Measurements from ENCODE around the gene NCOA5.

NCOA5 gene

GRCh38 chr20:46023999-46024398, 65.8 kb downstream of the NCOA5 start:
- H3K9me3 Mint-ChIP-seq: no peaks in the 10 kb centered on the region
- H3K4me3 Mint-ChIP-seq: no peak overlapping the region
- H3K27ac Mint-ChIP-seq: no peak overlapping the region
- no peak for DNase-seq (ENCODE audit: low spot score)
- H3K27me3 Mint-ChIP-seq (ENCODE audit: low read depth): peaks cover 38% of the 10 kb centered on the region
- no peaks in the 10 kb centered on the region for H3K36me3 Mint-ChIP-seq (ENCODE audit: low read depth)
- peaks cover 17% of the 10 kb centered on the region for H3K4me1 Mint-ChIP-seq (ENCODE audit: low read depth)

DNA sequence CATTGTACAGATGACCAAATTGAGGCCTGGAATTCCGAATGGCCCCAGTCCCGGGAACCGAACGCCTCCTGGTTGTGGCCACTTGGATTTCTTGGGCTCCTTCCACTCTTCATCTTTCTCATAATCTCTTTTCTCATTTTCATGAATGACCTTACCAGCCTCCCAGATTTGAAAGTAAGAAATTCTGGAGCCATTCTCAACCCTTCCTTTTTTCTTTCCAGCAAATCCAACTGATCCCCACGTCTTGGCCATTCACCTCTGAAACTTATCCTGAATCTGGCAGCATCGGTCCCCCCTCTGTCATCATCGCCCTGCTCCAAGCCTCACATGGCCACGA, 66.6 kb downstream of the NCOA5 start:
- Mint-ChIP-seq H3K9me3 (no peaks in the 10 kb centered on the region), H3K27me3 (ENCODE audit: low read depth) (peaks cover 43% of the 10 kb centered on the region), H3K27ac (no peak overlapping the region), H3K4me3 (peak overlapping the region; percentile 42), H3K4me1 (ENCODE audit: low read depth) (peaks cover 17% of the 10 kb centered on the region), H3K36me3 (ENCODE audit: low read depth) (no peaks in the 10 kb centered on the region)
- DNase-seq (ENCODE audit: low spot score): no peak

- peaks cover 17% of the 10 kb centered on the region for H3K4me1 Mint-ChIP-seq (ENCODE audit: low read depth)
- H3K36me3 Mint-ChIP-seq (ENCODE audit: low read depth): no peaks in the 10 kb centered on the region
- DNase-seq (ENCODE audit: low spot score): peak; percentile 61
- H3K4me3 Mint-ChIP-seq: peak overlapping the region; percentile 75
- no peaks in the 10 kb centered on the region for H3K9me3 Mint-ChIP-seq
- peaks cover 44% of the 10 kb centered on the region for H3K27me3 Mint-ChIP-seq (ENCODE audit: low read depth)
- no peak overlapping the region for H3K27ac Mint-ChIP-seq
These were observed 67.2 kb downstream of the NCOA5 start for GRCh38 chr20:46022411-46023147.

GRCh38 chr20:46021361-46022359, 68.1 kb downstream of the NCOA5 start:
- no peak for DNase-seq (ENCODE audit: low spot score)
- Mint-ChIP-seq H3K4me1 (ENCODE audit: low read depth) (peaks cover 19% of the 10 kb centered on the region), H3K27me3 (ENCODE audit: low read depth) (peaks cover 47% of the 10 kb centered on the region), H3K4me3 (peak overlapping the region; percentile 75), H3K9me3 (no peaks in the 10 kb centered on the region), H3K36me3 (ENCODE audit: low read depth) (no peaks in the 10 kb centered on the region), H3K27ac (no peak overlapping the region)

GRCh38 chr20:46020555-46020954, 69.2 kb downstream of the NCOA5 start:
- peak overlapping the region; percentile 10 for H3K4me3 Mint-ChIP-seq
- H3K27ac Mint-ChIP-seq: no peak overlapping the region

GRCh38 chr20:46018611-46019010, 71.2 kb downstream of the NCOA5 start:
- Mint-ChIP-seq H3K9me3 (no peaks in the 10 kb centered on the region), H3K36me3 (ENCODE audit: low read depth) (no peaks in the 10 kb centered on the region), H3K27ac (no peak overlapping the region), H3K4me1 (ENCODE audit: low read depth) (peaks cover 27% of the 10 kb centered on the region), H3K27me3 (ENCODE audit: low read depth) (peaks cover 38% of the 10 kb centered on the region), H3K4me3 (no peak overlapping the region)
- DNase-seq (ENCODE audit: low spot score): no peak

More at GRCh38 chr20:46020555-46020954, 69.2 kb downstream of the NCOA5 start:
- DNase-seq (ENCODE audit: low spot score): no peak
- H3K9me3 Mint-ChIP-seq: no peaks in the 10 kb centered on the region
- H3K4me1 Mint-ChIP-seq (ENCODE audit: low read depth): peaks cover 19% of the 10 kb centered on the region
- H3K36me3 Mint-ChIP-seq (ENCODE audit: low read depth): no peaks in the 10 kb centered on the region
- peaks cover 47% of the 10 kb centered on the region for H3K27me3 Mint-ChIP-seq (ENCODE audit: low read depth)

GRCh38 chr20:46018112-46018511, 71.7 kb downstream of the NCOA5 start:
- peaks cover 25% of the 10 kb centered on the region for H3K4me1 Mint-ChIP-seq (ENCODE audit: low read depth)
- H3K4me3 Mint-ChIP-seq: no peak overlapping the region
- H3K27ac Mint-ChIP-seq: no peak overlapping the region
- peaks cover 33% of the 10 kb centered on the region for H3K27me3 Mint-ChIP-seq (ENCODE audit: low read depth)
- H3K9me3 Mint-ChIP-seq: no peaks in the 10 kb centered on the region
- DNase-seq (ENCODE audit: low spot score): no peak
- no peaks in the 10 kb centered on the region for H3K36me3 Mint-ChIP-seq (ENCODE audit: low read depth)

DNA sequence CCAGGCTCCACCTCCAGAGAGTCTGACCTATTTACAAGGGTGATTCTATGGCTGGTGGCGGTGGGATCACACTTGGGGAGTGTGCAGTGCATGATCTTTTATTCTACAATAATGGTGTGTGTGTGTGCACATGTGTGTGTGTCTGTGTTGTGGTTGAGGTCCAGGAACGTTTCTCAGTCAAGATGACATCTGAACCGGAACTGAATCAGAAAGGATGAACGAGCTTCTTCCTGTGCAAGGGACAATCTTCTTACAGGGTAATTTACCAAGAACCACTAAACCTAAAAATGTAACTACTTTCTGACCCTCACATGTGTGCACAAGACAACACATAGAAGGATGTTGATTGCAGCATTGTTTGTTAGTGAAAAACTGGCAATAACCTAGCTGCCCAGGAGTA, 72.5 kb downstream of the NCOA5 start:
- H3K36me3 Mint-ChIP-seq (ENCODE audit: low read depth): no peaks in the 10 kb centered on the region
- no peak overlapping the region for H3K27ac Mint-ChIP-seq
- no peak overlapping the region for H3K4me3 Mint-ChIP-seq
- H3K27me3 Mint-ChIP-seq (ENCODE audit: low read depth): peaks cover 41% of the 10 kb centered on the region
- DNase-seq (ENCODE audit: low spot score): no peak
- H3K9me3 Mint-ChIP-seq: no peaks in the 10 kb centered on the region
- H3K4me1 Mint-ChIP-seq (ENCODE audit: low read depth): peaks cover 23% of the 10 kb centered on the region

DNA sequence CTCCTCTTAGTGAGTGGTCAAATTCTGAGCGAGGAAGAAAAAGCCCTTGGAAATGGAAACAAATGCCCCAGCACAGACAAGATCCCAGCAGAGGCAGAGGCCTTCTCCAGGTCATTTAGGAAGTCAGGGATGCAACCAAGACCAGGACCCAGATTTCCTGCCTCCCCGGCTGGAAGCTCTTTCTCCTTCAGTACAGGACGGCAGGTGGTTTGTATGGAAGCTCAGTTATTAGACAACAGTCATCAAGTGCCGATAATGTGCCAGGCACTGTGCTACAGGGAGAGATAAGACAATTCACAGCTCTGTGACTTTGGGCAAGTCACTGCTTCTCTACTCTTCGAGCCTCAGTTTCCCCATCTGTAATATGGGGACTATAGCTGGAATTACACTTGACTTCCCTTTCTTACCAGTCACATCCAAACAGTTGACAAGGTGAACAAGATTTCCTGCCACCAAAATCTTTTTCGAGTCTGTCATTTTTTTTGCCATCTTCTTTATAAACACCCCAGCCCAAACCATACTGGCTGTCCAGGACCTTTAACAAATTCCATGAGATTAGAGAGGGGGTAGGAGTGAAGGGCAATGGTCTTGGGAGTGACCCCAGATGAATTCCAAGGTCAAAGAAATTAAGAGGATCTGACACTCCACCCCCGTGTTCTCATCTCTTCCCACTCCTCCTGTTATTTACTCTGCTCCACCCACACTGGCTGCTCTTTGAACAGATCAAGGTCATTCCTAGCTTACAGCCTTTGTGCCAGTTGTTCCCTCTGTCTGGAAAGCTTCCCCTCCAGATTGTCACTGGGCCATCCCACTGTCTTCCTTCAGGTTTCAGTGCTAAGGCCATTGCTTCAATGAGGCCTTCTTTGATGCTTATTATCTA, 75.0 kb downstream of the NCOA5 start:
- Mint-ChIP-seq H3K27ac (no peak overlapping the region), H3K36me3 (ENCODE audit: low read depth) (peaks cover 2% of the 10 kb centered on the region), H3K9me3 (no peaks in the 10 kb centered on the region), H3K4me3 (peak overlapping the region; percentile 36), H3K27me3 (ENCODE audit: low read depth) (peaks cover 47% of the 10 kb centered on the region), H3K4me1 (ENCODE audit: low read depth) (peaks cover 29% of the 10 kb centered on the region)
- no peak for DNase-seq (ENCODE audit: low spot score)

GRCh38 chr20:46013829-46014516, 75.8 kb downstream of the NCOA5 start:
- H3K36me3 Mint-ChIP-seq (ENCODE audit: low read depth): peaks cover 2% of the 10 kb centered on the region
- H3K9me3 Mint-ChIP-seq: no peaks in the 10 kb centered on the region
- H3K4me3 Mint-ChIP-seq: peak overlapping the region; percentile 48
- H3K27me3 Mint-ChIP-seq (ENCODE audit: low read depth): peaks cover 54% of the 10 kb centered on the region
- peaks cover 37% of the 10 kb centered on the region for H3K4me1 Mint-ChIP-seq (ENCODE audit: low read depth)
- peak; percentile 50 for DNase-seq (ENCODE audit: low spot score)
- H3K27ac Mint-ChIP-seq: no peak overlapping the region

DNA sequence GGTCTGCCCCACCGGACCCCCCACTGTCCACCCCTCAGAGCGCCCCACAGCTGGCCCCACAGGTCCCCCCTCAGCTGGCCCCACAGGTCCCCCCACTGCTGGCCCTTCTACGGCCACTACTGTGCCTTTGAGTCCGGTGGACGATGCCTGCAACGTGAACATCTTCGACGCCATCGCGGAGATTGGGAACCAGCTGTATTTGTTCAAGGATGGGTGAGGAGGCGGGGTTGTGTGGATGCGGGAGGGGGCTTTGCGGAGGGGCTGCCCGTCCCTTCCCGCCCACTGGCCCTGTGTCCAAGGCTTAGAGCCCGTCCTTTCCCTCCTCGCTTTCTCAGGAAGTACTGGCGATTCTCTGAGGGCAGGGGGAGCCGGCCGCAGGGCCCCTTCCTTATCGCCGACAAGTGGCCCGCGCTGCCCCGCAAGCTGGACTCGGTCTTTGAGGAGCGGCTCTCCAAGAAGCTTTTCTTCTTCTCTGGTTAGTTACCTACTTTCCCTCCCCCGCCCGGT, 76.4 kb downstream of the NCOA5 start:
- Mint-ChIP-seq H3K36me3 (ENCODE audit: low read depth) (peaks cover 2% of the 10 kb centered on the region), H3K9me3 (no peaks in the 10 kb centered on the region), H3K27ac (no peak overlapping the region), H3K4me3 (peak overlapping the region; percentile 27), H3K4me1 (ENCODE audit: low read depth) (peaks cover 39% of the 10 kb centered on the region), H3K27me3 (ENCODE audit: low read depth) (peaks cover 53% of the 10 kb centered on the region)
- no peak for DNase-seq (ENCODE audit: low spot score)

DNA sequence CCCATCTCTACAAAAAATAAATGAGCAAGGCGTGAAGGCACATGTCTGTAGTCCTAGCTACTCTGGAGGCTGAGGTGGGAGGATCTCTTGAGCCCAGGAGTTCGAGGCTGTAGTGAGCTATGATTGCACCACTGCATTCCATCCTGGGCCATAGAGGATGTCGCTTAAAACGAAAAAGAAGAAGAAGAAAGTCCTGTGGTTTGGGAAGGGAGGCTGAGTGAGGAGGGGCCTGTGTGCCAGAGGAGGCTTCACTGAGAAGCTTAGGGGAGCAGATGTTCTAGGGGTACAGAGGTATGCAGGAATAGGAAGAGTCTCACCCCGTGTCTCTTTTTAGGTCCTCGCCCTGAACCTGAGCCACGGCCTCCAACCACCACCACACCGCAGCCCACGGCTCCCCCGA, 76.8 kb downstream of the NCOA5 start:
- H3K27me3 Mint-ChIP-seq (ENCODE audit: low read depth): peaks cover 54% of the 10 kb centered on the region

More for the DNA sequence above, 76.8 kb downstream of the NCOA5 start:
- no peak for DNase-seq (ENCODE audit: low spot score)
- Mint-ChIP-seq H3K4me3 (peak overlapping the region; percentile 21), H3K36me3 (ENCODE audit: low read depth) (peaks cover 2% of the 10 kb centered on the region), H3K4me1 (ENCODE audit: low read depth) (peaks cover 43% of the 10 kb centered on the region), H3K9me3 (no peaks in the 10 kb centered on the region), H3K27ac (no peak overlapping the region)

Data from T-helper 2 cell treated with Interferon-gamma antibody and Interleukin-4, amounts not matched to agents 5 μg/mL and 100 μg/mL, for 36 hours (primary cell).